GM21526 (cell line): Measurements from ENCODE around the gene SPATC1L.

ENCODE experiments used
- ATAC-seq: cut with Tn5 transposase; IDR thresholded peaks from one replicate; pipeline ENCODE4 v1.9.1; 2021; ENCODE audit warnings: moderate library complexity; ENCODE audit not compliant: unreplicated experiment, low FRiP score

SPATC1L gene

GRCh38 chr21:46165098-46165497, 19.2 kb downstream of the SPATC1L start:
- ATAC-seq, result no peak

DNA sequence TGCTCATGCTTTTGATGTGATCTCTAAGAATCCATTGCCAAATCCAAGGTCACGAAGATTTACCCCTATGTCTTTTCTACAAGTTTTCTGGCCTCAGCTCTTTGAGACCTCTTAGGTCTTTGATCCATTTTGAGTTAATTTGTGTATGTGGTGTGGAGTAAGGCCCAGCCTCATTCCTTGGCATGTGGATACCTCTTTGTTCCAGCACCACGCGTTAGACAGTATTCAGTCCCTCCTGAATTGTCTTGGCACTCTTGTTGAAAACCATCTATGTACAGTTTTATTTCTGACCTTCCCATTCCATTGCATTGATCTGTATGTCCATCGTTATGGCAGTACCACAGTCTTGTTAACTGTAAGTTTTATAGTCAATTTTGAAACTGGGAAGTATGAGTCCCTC, 20.9 kb downstream of the SPATC1L start:
- ATAC-seq, result no peak

- no peak for ATAC-seq
Observed at GRCh38 chr21:46161633-46162592, 22.3 kb downstream of the SPATC1L start.

DNA sequence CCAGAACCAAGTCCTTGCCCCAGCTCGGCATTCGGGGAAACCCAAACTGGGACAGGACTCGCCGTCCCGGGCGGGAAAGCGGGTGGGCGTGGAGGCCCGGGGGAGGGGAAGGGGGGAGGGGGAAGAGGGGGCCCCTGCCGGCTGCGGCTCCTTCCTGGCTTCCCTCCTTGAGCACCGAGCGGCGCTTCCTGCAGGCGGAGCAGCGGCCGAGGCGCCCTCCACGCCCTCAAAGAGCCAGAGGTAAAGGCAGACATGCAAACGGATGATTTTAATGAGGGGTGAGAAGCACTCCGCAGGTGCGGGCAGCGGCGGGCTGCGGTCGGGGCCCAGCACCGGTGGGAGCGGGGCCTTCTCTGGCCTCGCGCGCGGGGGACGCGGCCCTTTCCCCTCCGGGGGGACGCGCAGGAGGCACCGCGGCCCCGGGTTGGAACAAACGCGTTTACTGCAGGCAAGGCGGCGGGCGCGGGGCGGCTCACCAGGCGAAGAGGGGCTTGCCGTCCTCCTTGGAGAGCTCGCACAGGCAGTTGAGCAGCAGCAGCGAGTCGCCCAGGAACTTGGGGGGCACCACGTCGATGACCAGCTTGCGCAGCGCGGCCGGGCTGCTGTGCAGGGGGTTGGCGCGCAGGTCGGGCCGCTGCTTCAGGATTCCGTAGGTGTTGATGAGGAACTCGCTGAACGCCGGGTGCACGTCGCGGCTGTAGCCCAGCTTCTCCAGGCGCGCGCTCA, 23.2 kb downstream of the SPATC1L start:
- no peak for ATAC-seq

- ATAC-seq, result no peak
Observed at GRCh38 chr21:46160657-46160906, 23.7 kb downstream of the SPATC1L start.

GRCh38 chr21:46159841-46160656, 24.2 kb downstream of the SPATC1L start:
- no peak for ATAC-seq

GRCh38 chr21:46159390-46159789, 24.9 kb downstream of the SPATC1L start:
- ATAC-seq, result no peak

DNA sequence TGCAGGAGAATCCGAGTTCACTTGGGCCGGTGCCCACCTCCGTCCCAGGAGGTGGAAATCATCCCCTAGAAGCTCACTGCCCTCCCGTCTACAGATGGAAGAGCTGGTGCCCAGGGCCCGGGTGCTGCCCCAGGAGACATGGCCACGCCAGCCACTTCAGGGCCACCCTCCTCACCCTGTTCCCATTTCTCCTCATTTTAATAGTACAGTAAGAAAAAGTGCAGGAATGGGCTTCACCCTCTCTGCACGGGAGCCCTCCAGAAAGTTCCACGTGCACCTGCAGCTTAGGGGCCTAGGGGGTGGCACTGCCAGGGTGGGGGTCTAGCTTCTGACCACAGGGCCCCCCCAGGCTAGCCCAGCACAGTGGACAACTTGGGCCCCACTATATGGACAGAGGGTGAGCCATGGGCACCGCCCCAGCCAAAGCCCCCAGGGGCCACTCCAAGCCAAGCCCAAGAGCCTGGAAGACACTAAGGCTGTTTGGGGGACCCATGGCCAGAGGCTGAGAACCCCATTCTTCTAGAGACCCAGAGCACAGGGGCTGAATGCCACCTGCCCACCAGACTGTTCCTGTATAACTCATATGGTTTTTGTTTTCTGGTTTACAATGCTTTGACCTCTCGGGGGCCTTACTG, 25.5 kb downstream of the SPATC1L start:
- no peak for ATAC-seq

DNA sequence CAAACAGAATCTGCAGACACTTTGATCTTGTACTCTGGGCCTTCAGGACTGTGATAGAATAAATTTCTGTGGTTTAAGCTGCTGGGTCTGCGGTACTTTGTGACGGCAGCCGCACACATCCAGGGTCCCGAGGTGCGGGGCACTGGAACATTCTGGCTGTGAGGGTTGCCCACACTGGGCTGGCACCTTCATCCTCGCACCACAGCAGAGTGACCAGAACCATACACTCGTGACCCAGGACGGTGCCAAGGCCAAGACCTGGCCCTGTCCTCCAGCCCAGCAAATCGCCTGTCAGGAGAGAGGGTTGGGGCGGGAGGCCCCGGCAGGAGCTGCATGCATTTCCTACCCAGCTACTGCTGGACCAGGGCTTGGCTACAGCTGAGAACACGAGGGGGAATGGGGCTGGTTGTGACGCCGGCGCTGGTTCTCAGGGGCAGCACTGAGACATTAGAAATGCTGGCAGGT, 26.2 kb downstream of the SPATC1L start:
- no peak for ATAC-seq

- ATAC-seq, result no peak
Observed at GRCh38 chr21:46157396-46157986, 26.8 kb downstream of the SPATC1L start.

DNA sequence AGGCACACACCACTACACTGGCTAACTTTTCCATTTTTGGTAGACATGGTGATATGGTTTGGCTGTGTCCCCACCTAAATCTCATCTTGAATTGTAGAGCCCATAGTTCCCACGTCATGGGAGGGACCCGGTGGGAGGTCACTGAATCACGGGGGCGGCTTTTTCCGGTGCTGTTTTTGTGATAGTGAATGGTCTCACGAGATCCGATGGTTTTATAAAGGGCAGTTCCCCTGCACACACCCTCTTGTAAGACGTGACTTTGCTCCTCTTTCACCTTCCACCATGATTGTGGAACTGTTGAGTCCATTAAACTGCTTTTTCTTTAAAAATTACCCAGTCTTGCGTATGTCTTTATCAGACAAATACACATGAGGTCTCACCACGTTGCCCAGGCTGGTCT, 27.6 kb downstream of the SPATC1L start:
- no peak for ATAC-seq

- ATAC-seq, result no peak
Observed at GRCh38 chr21:46156378-46156645, 27.9 kb downstream of the SPATC1L start.

DNA sequence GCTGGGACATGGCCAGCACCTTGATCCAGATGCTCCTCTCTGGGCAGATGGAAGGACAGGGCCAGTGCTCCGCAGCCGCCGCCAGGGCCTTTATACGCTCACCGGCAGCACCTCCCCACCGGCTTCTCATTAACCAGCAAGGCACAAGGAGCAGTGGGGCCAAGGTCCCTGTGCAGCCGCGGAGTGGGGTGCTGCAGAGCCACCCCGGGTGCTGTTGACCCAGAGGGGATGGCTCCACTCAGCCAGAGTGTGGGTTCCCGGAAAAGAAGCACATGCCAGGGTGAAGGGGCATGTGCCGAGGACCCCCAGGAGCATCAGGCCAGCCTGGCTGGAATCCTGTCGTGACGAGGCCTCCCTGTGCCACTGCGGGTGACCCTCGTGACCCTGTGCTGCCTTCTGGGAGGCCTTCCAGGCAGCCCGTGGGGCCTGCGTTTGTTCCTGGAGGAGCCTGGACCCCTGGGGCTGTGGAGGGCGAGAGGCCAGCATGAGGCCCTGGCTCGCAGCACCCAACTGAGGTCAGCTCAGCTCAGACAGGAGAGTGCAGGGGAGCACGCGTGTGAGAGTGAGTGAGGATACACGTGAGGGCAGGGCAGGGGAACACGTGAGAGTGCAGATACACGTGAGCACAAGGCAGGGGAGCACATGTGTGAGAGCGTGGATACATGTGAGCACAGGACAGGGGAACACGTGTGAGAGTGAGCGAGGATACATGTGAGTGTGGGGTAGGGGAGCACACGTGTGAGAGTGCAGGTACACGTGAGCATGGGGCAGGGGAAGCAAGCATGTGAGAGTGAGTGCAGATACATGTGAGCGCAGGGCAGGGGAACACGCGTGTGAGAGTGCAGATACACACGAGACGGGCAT, 28.5 kb downstream of the SPATC1L start, which contains the start of gene FTCD:
FTCD (minus strand) TSS at position 66 of the 864 bp plus-strand sequence; CDS start at position 10, 56 bp downstream.
- no peak for ATAC-seq

DNA sequence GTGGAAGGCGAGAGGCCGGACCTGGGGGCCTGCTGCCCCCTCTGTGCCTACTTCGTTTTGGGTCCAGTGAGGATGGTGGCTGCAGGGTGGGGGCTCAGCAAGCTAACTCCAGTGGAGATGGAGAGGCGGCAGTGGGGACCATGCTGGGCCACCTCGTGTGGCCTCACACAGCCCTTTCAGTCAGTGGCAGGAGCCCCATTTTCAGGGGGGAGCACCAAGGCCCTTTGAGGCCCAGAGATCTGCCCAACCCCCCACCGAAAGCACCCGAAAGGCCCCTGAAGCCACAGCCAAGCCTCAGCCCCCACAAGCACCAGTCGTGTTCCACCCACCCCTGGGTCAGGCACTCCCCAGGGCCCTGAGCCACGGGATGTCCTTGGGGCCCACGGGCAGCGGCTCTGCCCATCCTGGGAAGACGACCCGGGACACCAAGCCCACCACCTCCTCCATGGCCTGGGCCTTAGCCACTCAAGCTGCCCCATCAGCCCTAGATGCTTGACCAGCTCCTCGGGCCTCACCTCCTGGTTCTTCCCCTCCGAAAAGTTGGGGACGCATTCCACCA, 29.2 kb downstream of the SPATC1L start:
- no peak for ATAC-seq

DNA sequence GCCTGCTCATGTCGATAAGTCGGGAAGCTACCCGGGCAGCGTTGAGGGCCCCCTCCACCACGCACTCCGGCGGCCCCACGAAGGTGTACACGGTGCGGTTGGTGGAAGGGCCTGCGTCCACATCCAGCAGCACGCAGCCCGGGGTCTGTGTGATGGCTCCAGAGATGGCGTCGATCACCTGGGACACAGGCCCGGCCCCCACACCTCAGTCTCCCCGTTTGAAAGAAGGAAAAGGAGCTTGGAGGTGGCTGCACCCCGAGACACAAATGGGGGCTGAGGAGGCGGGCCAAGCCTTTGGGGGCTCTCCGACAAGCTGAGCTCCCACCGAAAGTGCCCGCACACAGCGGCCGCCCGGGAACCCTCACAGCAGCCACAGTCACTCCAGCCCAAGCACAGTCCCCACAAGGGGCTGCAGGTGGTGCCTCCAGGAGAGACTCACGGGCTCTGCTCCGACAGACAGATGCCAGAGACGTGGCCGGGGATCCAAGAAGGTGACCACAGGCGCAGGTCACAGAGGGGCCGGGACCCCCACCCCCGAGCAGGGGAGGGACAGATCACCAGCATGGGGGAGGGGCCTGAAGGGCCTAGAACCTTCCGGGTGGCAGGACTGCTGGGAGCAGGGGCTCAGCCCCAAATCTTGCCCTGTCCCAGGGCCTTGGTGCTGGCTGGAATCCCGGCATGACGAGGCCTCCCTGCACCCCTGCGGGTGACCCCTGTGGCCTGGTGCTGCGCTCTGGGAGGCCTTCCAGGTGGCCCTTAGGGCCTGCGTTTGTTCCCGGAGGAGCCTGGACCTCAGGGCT, 29.9 kb downstream of the SPATC1L start:
- ATAC-seq, result no peak

DNA sequence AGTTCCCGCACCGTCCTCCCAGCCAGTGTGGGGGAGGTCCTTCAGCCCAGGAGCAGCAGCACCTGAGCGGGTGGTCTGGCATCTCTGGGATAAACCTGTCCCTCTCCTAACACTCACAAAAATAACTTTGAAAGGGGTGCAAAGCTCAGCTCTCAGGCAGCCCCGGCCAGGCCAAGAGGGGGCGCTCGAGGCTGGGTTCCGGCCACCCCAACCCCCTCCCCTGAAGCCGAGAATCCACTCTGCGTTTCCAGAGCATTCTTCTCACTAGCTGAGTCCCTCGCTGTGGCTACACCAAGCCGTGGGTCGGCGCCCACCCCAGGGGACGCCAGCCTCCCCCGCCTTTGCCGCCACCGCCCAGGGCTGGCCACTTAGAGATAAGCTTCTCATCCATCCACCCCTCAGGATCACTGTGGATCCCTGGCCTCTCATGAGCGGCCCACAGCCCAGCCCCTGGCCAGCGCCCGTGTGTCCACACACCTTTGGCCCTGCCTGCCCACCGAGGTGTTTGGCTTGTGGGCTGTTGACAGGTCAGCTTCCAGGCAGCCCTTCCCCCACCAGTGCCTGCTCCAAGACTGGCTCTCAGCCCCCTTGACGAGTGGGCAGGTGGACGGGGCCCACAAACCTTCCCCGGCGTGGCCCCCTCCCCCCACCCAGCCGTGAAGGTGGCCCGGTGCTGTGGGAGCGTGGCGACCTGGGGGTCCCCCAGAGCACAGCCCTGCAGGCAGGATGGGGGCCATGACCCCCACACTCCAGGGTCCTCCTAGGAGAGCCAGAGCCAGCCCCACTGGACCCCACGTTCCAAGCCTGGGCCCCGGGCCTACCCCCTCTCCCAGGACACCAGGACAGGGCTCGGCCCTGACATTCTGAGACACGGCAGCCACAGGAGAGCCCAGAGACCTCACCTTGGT, 30.8 kb downstream of the SPATC1L start:
- no peak for ATAC-seq

GRCh38 chr21:46152927-46153246, 31.4 kb downstream of the SPATC1L start:
- no peak for ATAC-seq
